ENCODE results near the gene SERPINH1. TPM values are rescaled to one million over a fixed set of nuclear protein-coding genes. Genes with fewer than 3 reads are reported as not detected.

SERPINH1 gene
- total and polyA plus RNA-seq, 2 donors (not counting 3 experiments of a cell fraction or from before 2014, with no cell fraction given): 409 to 816 TPM

GRCh38 chr11:75516140-75516539 lies 45.9 kb upstream of the SERPINH1 start:
- ChIA-PET POLR2A (interaction anchor here (0.6 kb wide), 1 partner anchor 11 kb away, joined by 3 read pairs; no protein-coding TSS in a partner anchor), CTCF (interaction anchor here (1.7 kb wide), 1 partner anchor 39 kb away, joined by 4 read pairs; no protein-coding TSS in a partner anchor)

More at GRCh38 chr11:75516140-75516539, 45.9 kb upstream of the SERPINH1 start:
- no TSS peak for BruUV-seq (replicated peaks)
- intact Hi-C loops (cut with micrococcal nuclease): no loop called here
- Histone ChIP-seq H3K27ac (ENCODE audit: insufficient read depth, low read depth, low read length) (no peak overlapping the region), H4K20me1 (replicated peaks; ENCODE audit: control insufficient read depth, extremely low read depth, insufficient read depth, low read length) (no peaks in the 10 kb centered on the region), H3K4me3 (replicated peaks in 1 of 3; ENCODE audit: insufficient read depth in 1 of 3, low read depth in 1 of 3, low read length in 3 of 3) (no peak overlapping the region), H3K79me2 (ENCODE audit: control insufficient read depth, insufficient read depth, low read length) (no peaks in the 10 kb centered on the region), H3K9me3 (replicated peaks; ENCODE audit: control insufficient read depth, insufficient read depth, low read length) (no peaks in the 10 kb centered on the region), H3K4me1 (ENCODE audit: control insufficient read depth, extremely low read depth, insufficient read depth, low read length) (no peaks in the 10 kb centered on the region), H3K27me3 (ENCODE audit: control insufficient read depth in 2 of 2, insufficient read depth in 2 of 2, low read length in 2 of 2) (no peaks in the 10 kb centered on the region), H3K9me1 (replicated peaks; ENCODE audit: control insufficient read depth, extremely low read depth, insufficient read depth, low read length) (no peaks in the 10 kb centered on the region), H2AFZ (ENCODE audit: low read depth, low read length) (no peak overlapping the region), H3K4me2 (ENCODE audit: insufficient read depth, low read length) (no peak overlapping the region), H3K9ac (replicated peaks; ENCODE audit: extremely low read depth, insufficient read depth, low read length) (no peak overlapping the region), H3K36me3 (ENCODE audit: control insufficient read depth in 2 of 2, extremely low read depth in 1 of 2, insufficient read depth in 2 of 2, low read length in 2 of 2) (peaks cover 0 to 12% of the 10 kb centered on the region in 2 experiments)
- FAIRE-seq (no peak), DNase-seq (ENCODE audit: low read depth, low spot score) (no peak)
- dilution Hi-C loops (cut with MboI; ENCODE audit: extremely low pct_ligation_motif_present, low sequenced_read_pairs): no loop called here
- TF ChIP-seq CTCF (IDR thresholded peaks at IDR 0.05; ENCODE audit: extremely low read depth in 1 of 2, insufficient read depth in 1 of 2, low read depth in 1 of 2, low read length in 2 of 2) (no peak), MYC (IDR thresholded peaks at IDR 0.05; ENCODE audit: low read depth, low read length) (no peak), POLR2A (IDR thresholded peaks at IDR 0.05; ENCODE audit: low read depth, low read length) (no peak), FOS (IDR thresholded peaks at IDR 0.05; ENCODE audit: borderline replicate concordance, insufficient read depth, low read length) (no peak), JUN (IDR thresholded peaks at IDR 0.05; ENCODE audit: borderline replicate concordance, insufficient read depth, insufficient read length, low read depth) (no peak), POLR2AphosphoS5 (IDR thresholded peaks at IDR 0.05; ENCODE audit: insufficient read depth, low read depth, low read length) (no peak), EZH2 (IDR thresholded peaks at IDR 0.05; ENCODE audit: borderline replicate concordance, low read depth, low read length, severe bottlenecking) (no peak), GATA2 (IDR thresholded peaks at IDR 0.05; ENCODE audit: insufficient read depth, insufficient read length, low read depth, low read length) (no peak), MAX (IDR thresholded peaks at IDR 0.05; ENCODE audit: insufficient read depth, insufficient read length) (no peak)
